Thoracic aorta (tissue), 2 donors: ENCODE measurements around the gene CFAP54. TPM values are rescaled to one million over a fixed set of nuclear protein-coding genes. Genes with fewer than 3 reads are reported as not detected.

Source experiments
- ATAC-seq: fragments of 150-250 bp; one replicate; pipeline ENCODE4 v1.8.0; 2017; ENCODE audit warnings: low read depth; ENCODE audit not compliant: insufficient number of reproducible peaks, low FRiP score
- DNase-seq: peaks from one replicate; pipeline ENCODE4 v3.0.0-alpha.2; 2020; ENCODE audit warnings: low spot score
- H3K27ac ChIP-seq, 2 donors: fragments of 200-600 bp; sonication (generic); 1 replicate in 1 of 2; 2 replicates in 1 of 2; pipeline ENCODE4 v1.5.1; 2016; ENCODE audit warnings: mild to moderate bottlenecking in 2 of 2, moderate library complexity in 2 of 2
- H3K27me3 ChIP-seq: fragments of 200-600 bp; sonication (generic); replicated peaks from 2 replicates; pipeline ENCODE4 v1.6.0; 2016; ENCODE audit warnings: mild to moderate bottlenecking; ENCODE audit not compliant: insufficient read depth
- H3K36me3 ChIP-seq: fragments of 200-600 bp; sonication (generic); one replicate; pipeline ENCODE4 v1.5.1; 2016
- H3K4me1 ChIP-seq, 2 donors: fragments of 200-600 bp; sonication (generic); 1 replicate in 1 of 2; 2 replicates in 1 of 2; pipeline versions ENCODE4 v1.5.1 to v1.6.0; 2016; ENCODE audit warnings: low read depth in 2 of 2, mild to moderate bottlenecking in 1 of 2; ENCODE audit not compliant: control insufficient read depth in 1 of 2
- H3K4me3 ChIP-seq: fragments of 200-600 bp; sonication (generic); 2 replicates; pipeline ENCODE4 v1.5.1; 2016; ENCODE audit warnings: mild to moderate bottlenecking
- H3K9me3 ChIP-seq: fragments of 200-600 bp; sonication (generic); 2 replicates; pipeline ENCODE4 v1.5.1; 2016
- total RNA-seq, 2 donors: library from RNA; depleted of rRNA; stranded (reverse); fragments of >200 nt; gene quantifications; one replicate each; pipeline versions ENCODE4 v1.1.0 to v1.2.3, GENCODE V29; 2016
- TF ChIP-seq, protein P1 (sequence below): fragments of 200-600 bp; sonication (generic); IDR thresholded peaks from one replicate; pipeline ENCODE4 v1.5.1; 2019; ENCODE audit warnings: antibody characterized with exemption

The CFAP54 gene
- total RNA-seq, 2 donors from 2014 or later = 1.1 to 4.2 TPM

DNA sequence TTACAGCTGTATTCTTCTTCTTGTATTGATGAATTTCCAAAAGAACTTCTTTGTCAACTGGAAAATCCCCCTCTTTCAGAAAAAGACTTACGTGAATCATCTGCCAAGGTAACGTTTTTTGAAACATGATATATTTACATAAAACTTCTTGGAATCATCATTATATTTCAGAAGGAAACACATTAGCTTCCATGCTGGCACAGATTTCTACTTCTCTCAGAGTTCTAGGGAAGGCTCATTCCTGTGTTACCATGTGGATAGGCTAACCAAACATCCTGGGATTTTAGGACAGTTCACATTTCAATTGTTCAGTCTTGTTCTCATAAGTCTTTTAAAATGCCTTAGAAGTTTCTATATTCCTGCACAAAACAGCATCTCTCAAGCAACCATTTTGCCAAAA, 297.4 kb downstream of the CFAP54 start:
- TF ChIP-seq, protein P1, sequence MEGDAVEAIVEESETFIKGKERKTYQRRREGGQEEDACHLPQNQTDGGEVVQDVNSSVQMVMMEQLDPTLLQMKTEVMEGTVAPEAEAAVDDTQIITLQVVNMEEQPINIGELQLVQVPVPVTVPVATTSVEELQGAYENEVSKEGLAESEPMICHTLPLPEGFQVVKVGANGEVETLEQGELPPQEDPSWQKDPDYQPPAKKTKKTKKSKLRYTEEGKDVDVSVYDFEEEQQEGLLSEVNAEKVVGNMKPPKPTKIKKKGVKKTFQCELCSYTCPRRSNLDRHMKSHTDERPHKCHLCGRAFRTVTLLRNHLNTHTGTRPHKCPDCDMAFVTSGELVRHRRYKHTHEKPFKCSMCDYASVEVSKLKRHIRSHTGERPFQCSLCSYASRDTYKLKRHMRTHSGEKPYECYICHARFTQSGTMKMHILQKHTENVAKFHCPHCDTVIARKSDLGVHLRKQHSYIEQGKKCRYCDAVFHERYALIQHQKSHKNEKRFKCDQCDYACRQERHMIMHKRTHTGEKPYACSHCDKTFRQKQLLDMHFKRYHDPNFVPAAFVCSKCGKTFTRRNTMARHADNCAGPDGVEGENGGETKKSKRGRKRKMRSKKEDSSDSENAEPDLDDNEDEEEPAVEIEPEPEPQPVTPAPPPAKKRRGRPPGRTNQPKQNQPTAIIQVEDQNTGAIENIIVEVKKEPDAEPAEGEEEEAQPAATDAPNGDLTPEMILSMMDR = no peak
- Histone ChIP-seq H3K9me3 (no peaks in the 10 kb centered on the region), H3K27ac (no peak overlapping the region), H3K36me3 (no peaks in the 10 kb centered on the region), H3K4me3 (no peak overlapping the region), H3K27me3 (no peaks in the 10 kb centered on the region), H3K4me1 (no peaks in the 10 kb centered on the region)
- DNase-seq = no peak
- ATAC-seq = no peak

DNA sequence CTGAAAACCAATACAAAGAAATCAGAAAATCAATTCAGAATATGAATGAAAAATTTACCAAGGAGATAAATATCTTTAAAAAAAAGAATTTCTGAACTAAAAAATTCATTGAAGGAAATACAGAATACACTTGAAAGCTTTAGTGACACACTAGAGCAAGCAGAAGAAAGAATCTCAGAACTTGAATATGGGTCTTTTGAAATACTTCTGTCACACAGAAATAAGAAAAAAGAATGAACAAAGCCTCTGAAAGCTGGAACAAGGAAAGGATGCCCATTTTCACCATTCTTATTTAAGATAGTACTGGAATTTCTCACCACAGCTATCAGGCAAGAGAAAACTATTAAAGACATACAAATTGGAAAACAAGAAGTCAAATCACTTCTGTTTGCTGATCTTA, 314.6 kb downstream of the CFAP54 start:
- DNase-seq (no peak), ATAC-seq (no peak)
- H3K9me3 ChIP-seq = peaks cover 7% of the 10 kb centered on the region
- no peaks in the 10 kb centered on the region for H3K27me3 ChIP-seq
- H3K4me3 ChIP-seq = no peak overlapping the region
- no peaks in the 10 kb centered on the region for H3K4me1 ChIP-seq
- H3K36me3 ChIP-seq = no peaks in the 10 kb centered on the region
- TF ChIP-seq, protein P1 = no peak
- H3K27ac ChIP-seq = no peak overlapping the region

DNA sequence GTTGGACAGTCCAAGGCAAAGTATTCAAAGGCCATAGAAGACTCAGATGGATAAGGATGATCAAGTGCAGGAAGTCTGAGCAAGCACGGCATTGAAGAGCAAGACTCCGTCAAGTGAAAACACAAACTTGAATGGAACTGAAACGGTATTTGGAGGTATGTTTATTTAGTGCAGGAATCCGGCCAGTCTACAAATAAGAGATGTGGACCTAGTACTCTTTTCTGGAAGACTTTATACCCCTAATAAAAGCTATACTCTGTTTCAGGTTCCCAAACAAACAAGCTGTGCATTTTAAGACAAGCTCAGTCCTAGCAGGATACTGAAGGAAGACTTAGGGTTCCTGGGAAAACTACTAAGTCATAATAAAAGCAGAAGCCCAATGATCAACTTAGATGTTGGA, 316.9 kb downstream of the CFAP54 start:
- TF ChIP-seq, protein P1 = no peak
- Histone ChIP-seq H3K4me3 (no peak overlapping the region), H3K27me3 (no peaks in the 10 kb centered on the region), H3K9me3 (peaks cover 7% of the 10 kb centered on the region), H3K36me3 (no peaks in the 10 kb centered on the region), H3K4me1 (no peaks in the 10 kb centered on the region), H3K27ac (no peak overlapping the region)
- ATAC-seq (no peak), DNase-seq (no peak)

DNA sequence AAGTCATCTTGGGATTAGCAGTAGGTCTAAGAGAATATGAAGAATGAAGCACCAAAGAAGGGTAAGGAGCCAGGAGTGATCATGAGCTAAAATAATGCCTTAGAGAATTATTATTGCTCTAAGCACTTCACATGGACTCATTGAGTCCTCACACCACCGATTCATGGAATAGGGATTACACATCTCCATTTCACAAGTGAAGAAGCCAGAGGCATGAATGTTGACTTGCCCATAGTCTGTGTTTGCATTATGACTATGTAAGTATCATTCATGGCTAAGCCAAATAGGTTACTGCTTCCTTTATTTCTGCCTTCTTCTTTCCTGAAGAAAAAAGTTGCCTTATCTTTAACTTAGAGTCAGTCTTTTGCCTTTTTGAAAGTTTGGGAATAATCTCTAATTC, 318.4 kb downstream of the CFAP54 start:
- ATAC-seq = no peak
- Histone ChIP-seq H3K4me1 (no peaks in the 10 kb centered on the region), H3K36me3 (no peaks in the 10 kb centered on the region), H3K27ac (no peak overlapping the region), H3K27me3 (no peaks in the 10 kb centered on the region), H3K9me3 (peaks cover 7% of the 10 kb centered on the region), H3K4me3 (no peak overlapping the region)
- no peak for DNase-seq
- TF ChIP-seq, protein P1 = no peak

DNA sequence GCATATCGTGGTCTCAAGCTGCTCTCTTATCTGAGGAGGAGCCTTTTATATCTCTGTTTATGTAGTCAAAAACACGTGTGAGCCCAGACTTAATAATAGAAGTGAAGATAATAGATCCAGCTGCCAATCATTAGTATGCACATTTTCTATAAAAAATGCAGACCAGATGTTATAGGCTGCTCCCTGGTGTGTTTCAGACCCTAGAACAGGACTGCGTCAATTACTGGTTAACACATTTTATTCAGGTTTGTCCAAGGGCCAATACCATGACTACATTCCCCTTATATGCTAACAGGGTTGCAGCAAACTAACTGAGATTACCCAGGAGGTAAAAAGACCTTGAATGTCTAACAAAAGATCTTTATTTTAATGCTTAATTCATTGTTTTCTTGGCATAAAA, 319.2 kb downstream of the CFAP54 start:
- Histone ChIP-seq H3K36me3 (no peaks in the 10 kb centered on the region), H3K27me3 (no peaks in the 10 kb centered on the region), H3K4me1 (no peaks in the 10 kb centered on the region), H3K9me3 (peaks cover 4% of the 10 kb centered on the region), H3K27ac (no peak overlapping the region), H3K4me3 (no peak overlapping the region)
- TF ChIP-seq, protein P1 = no peak
- DNase-seq = no peak
- no peak for ATAC-seq
